Adrenal gland (tissue), 5 donors: ENCODE results near the gene ZMYM2.

Experiments
- POLR2A ChIP-seq, 2 donors: fragments of 450-650 bp; IDR thresholded peaks; one replicate each; pipeline ENCODE4 v1.6.1; 2017; ENCODE audit warnings: antibody characterized with exemption in 2 of 2, mild to moderate bottlenecking in 2 of 2, moderate library complexity in 1 of 2
- TF ChIP-seq, protein P1 (sequence below), 6 experiments: fragments of 450-650 bp in 4 of 6; fragments of 200-600 bp in 2 of 6; sonication (generic) in 1 of 6; IDR thresholded peaks; 1 replicate in 5 of 6; 2 replicates in 1 of 6; pipeline versions ENCODE4 v1.5.1 to v1.8.0; 2016 to 2021; ENCODE audit warnings: antibody characterized with exemption in 6 of 6, mild to moderate bottlenecking in 2 of 6, moderate library complexity in 1 of 6
- donor health status: DM: no; HTN: no; CAD: no.

DNA sequence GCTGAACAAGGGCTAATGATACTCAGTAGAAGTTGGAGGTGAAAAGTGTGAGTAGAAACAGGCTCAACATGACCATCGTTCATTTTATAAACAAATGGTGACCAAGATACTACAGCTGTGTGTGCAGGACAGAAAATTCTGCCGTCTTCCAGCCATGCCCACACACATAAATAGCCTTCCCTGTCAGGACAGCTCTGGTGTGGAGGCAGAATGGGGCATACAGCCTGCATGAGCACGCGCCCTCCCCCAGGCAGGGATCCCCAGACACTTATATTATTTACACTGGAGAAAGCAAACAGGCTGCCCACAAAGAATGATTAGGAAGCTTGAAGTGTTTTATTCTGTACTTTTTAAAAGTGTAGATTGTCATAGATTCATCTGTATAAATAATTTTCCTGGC is 182.0 kb downstream of the ZMYM2 start:
- TF ChIP-seq, protein P1, sequence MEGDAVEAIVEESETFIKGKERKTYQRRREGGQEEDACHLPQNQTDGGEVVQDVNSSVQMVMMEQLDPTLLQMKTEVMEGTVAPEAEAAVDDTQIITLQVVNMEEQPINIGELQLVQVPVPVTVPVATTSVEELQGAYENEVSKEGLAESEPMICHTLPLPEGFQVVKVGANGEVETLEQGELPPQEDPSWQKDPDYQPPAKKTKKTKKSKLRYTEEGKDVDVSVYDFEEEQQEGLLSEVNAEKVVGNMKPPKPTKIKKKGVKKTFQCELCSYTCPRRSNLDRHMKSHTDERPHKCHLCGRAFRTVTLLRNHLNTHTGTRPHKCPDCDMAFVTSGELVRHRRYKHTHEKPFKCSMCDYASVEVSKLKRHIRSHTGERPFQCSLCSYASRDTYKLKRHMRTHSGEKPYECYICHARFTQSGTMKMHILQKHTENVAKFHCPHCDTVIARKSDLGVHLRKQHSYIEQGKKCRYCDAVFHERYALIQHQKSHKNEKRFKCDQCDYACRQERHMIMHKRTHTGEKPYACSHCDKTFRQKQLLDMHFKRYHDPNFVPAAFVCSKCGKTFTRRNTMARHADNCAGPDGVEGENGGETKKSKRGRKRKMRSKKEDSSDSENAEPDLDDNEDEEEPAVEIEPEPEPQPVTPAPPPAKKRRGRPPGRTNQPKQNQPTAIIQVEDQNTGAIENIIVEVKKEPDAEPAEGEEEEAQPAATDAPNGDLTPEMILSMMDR (IDR thresholded peaks at IDR 0.05), result no peak
- no peak for TF ChIP-seq POLR2A (IDR thresholded peaks at IDR 0.05)
